ENCODE measurements around the gene HDAC10.
"Not testable (repeated sequence)": the region's sequence is repeated elsewhere in the genome, so short reads cannot be mapped to it uniquely, and the experiment has no call there.

Gene HDAC10

GRCh38 chr22:50213263-50213662 lies 37.8 kb downstream of the HDAC10 start:
- no peak for DNase-seq

- DNase-seq: no peak
These were observed 39.9 kb downstream of the HDAC10 start for GRCh38 chr22:50211147-50211546.

- no peak for DNase-seq
These were observed 40.5 kb downstream of the HDAC10 start for GRCh38 chr22:50210378-50211139.

GRCh38 chr22:50209893-50210292 lies 41.2 kb downstream of the HDAC10 start:
- DNase-seq: peak; percentile 75 to 76

GRCh38 chr22:50208939-50209892 lies 41.8 kb downstream of the HDAC10 start:
- no peak for DNase-seq

- DNase-seq: no peak
These were observed 42.6 kb downstream of the HDAC10 start for GRCh38 chr22:50208430-50208938.

GRCh38 chr22:50207383-50208140 lies 43.5 kb downstream of the HDAC10 start:
- no peak for DNase-seq

GRCh38 chr22:50206599-50206998 lies 44.5 kb downstream of the HDAC10 start:
- DNase-seq: no peak

- no peak for DNase-seq
These were observed 45.1 kb downstream of the HDAC10 start for GRCh38 chr22:50205781-50206569.

- DNase-seq: not testable (repeated sequence)
These were observed 46.1 kb downstream of the HDAC10 start for GRCh38 chr22:50204998-50205397.

GRCh38 chr22:50204571-50204970 lies 46.5 kb downstream of the HDAC10 start:
- no peak for DNase-seq

GRCh38 chr22:50203288-50203687 lies 47.8 kb downstream of the HDAC10 start:
- no peak for DNase-seq

- DNase-seq: no peak
These were observed 48.9 kb downstream of the HDAC10 start for GRCh38 chr22:50202130-50202666.

GRCh38 chr22:50201191-50202129 lies 49.6 kb downstream of the HDAC10 start:
- no peak for DNase-seq

GRCh38 chr22:50200461-50201190 lies 50.4 kb downstream of the HDAC10 start, which contains the start of gene SELENOO:
SELENOO (plus strand) TSS chr22:50201011; CDS start chr22:50201037, 26 bp downstream.
- DNase-seq: peak; percentile 91 to 94

GRCh38 chr22:50199829-50200460 lies 51.1 kb downstream of the HDAC10 start:
- DNase-seq: no peak

- no peak for DNase-seq
These were observed 51.8 kb downstream of the HDAC10 start for GRCh38 chr22:50199251-50199721.

- DNase-seq: no peak
These were observed 52.4 kb downstream of the HDAC10 start for GRCh38 chr22:50198624-50199017.

Data from CD4-positive, alpha-beta T cell treated with Interleukin-4 for 1 hour (primary cell).